H1 (cell line): ENCODE measurements around the gene FGB. TPM values are rescaled to one million over a fixed set of nuclear protein-coding genes. Genes with fewer than 3 reads are reported as not detected.

Experiments
- CTCF ChIA-PET: fragments of 300-600 bp; sonication (Branson Sonifier 250); formaldehyde crosslinking; loops from one replicate; lab custom pipeline; 2021; ENCODE audit not compliant: partially characterized antibody; lab: Charles Lee
- POLR2A ChIA-PET: fragments of 300-600 bp; sonication (Branson Sonifier 250); formaldehyde crosslinking; loops from one replicate; lab custom pipeline; 2021; ENCODE audit warnings: inconsistent platforms; ENCODE audit not compliant: partially characterized antibody; lab: Charles Lee
- DNase-seq, 2 experiments: peaks; one replicate each; pipeline versions ENCODE4 v3.0.0 to v3.0.0-alpha.2; 2010 to 2022; ENCODE audit warnings: low spot score in 2 of 2, low read depth in 1 of 2, mixed read lengths in 1 of 2
- FAIRE-seq: peaks from 2 replicates; lab custom pipeline; 2011; peaks lifted over from hg19 to GRCh38; lab: Jason Lieb, UNC
- H2AFZ ChIP-seq: 2 replicates; pipeline ENCODE4 v1.8.1; 2012; ENCODE audit warnings: low read length, inconsistent platforms
- H2AK5ac ChIP-seq: 2 replicates; pipeline ENCODE4 v1.6.1; 2013; ENCODE audit warnings: low read depth, low read length
- H2BK120ac ChIP-seq: replicated peaks from 2 replicates; pipeline ENCODE3; 2013; ENCODE audit warnings: low read depth, low read length, inconsistent platforms
- H2BK12ac ChIP-seq: 2 replicates; pipeline ENCODE4 v1.6.1; 2013; ENCODE audit warnings: low read depth, low read length
- H2BK15ac ChIP-seq: 2 replicates; pipeline ENCODE4 v1.6.1; 2013; ENCODE audit warnings: low read length
- H2BK20ac ChIP-seq: 2 replicates; pipeline ENCODE4 v1.6.1; 2013; ENCODE audit warnings: low read length
- H2BK5ac ChIP-seq: 2 replicates; pipeline ENCODE4 v1.6.1; 2013; ENCODE audit warnings: low read depth, low read length
- H3K14ac ChIP-seq: 2 replicates; pipeline ENCODE4 v1.6.1; 2013; ENCODE audit warnings: inconsistent platforms; ENCODE audit not compliant: insufficient read length
- H3K18ac ChIP-seq: 2 replicates; pipeline ENCODE4 v1.6.1; 2013; ENCODE audit warnings: low read length; ENCODE audit errors: extremely low read depth
- H3K23ac ChIP-seq: 2 replicates; pipeline ENCODE4 v1.6.1; 2013; ENCODE audit warnings: inconsistent platforms; ENCODE audit not compliant: insufficient read length
- H3K23me2 ChIP-seq: 2 replicates; pipeline ENCODE4 v1.6.1; 2013; ENCODE audit warnings: low read depth, low read length
- H3K27ac ChIP-seq: 2 replicates; pipeline ENCODE4 v1.6.1; 2011; ENCODE audit warnings: low read depth, low read length, inconsistent platforms
- H3K27me3 ChIP-seq, 4 experiments: replicated peaks in 1 of 4; 1 replicate in 1 of 4; 2 replicates in 3 of 4; pipeline versions ENCODE4 v1.6.1 to v1.8.1; 2011 to 2013; ENCODE audit warnings: low read length in 3 of 4, mild to moderate bottlenecking in 3 of 4, inconsistent platforms in 2 of 4, mixed read lengths in 2 of 4, moderate library complexity in 1 of 4; ENCODE audit not compliant: control insufficient read depth in 3 of 4, insufficient read depth in 3 of 4; ENCODE audit errors: extremely low read depth in 1 of 4
- H3K36me3 ChIP-seq, 4 experiments: 2 replicates each; pipeline versions ENCODE4 v1.6.1 to v1.8.1; 2011 to 2013; ENCODE audit warnings: mild to moderate bottlenecking in 4 of 4, low read length in 3 of 4, moderate library complexity in 2 of 4, control low read depth in 1 of 4, inconsistent platforms in 1 of 4; ENCODE audit not compliant: insufficient read depth in 4 of 4, control insufficient read depth in 2 of 4
- H3K4ac ChIP-seq: replicated peaks from 2 replicates; pipeline ENCODE3; 2013; ENCODE audit warnings: low read length, low read depth, mixed read lengths, inconsistent platforms; ENCODE audit not compliant: insufficient read length
- H3K4me1 ChIP-seq, 4 experiments: replicated peaks in 1 of 4; 1 replicate in 1 of 4; 2 replicates in 3 of 4; pipeline versions ENCODE4 v1.6.1 to v1.8.1; 2011 to 2013; ENCODE audit warnings: low read length in 3 of 4, inconsistent platforms in 2 of 4, mixed read lengths in 1 of 4; ENCODE audit not compliant: insufficient read depth in 4 of 4, control insufficient read depth in 3 of 4
- H3K4me2 ChIP-seq, 2 experiments: 2 replicates each; pipeline versions ENCODE4 v1.6.1 to v1.8.1; 2011 to 2013; ENCODE audit warnings: low read depth in 2 of 2, low read length in 2 of 2, control low read depth in 1 of 2, inconsistent platforms in 1 of 2, mild to moderate bottlenecking in 1 of 2; ENCODE audit not compliant: insufficient read depth in 1 of 2
- H3K4me3 ChIP-seq, 4 experiments: fragments of 200-600, 300-600 bp in 1 of 4; sonication (generic), shearing (Covaris generic), sonication (Bioruptor Twin) in 1 of 4; 2 replicates each; pipeline versions ENCODE4 v1.5.1 to v1.8.1; 2011 to 2016; ENCODE audit warnings: low read length in 4 of 4, low read depth in 3 of 4, control low read depth in 2 of 4, inconsistent platforms in 2 of 4, mild to moderate bottlenecking in 2 of 4, mixed read lengths in 1 of 4, moderate library complexity in 1 of 4; ENCODE audit not compliant: insufficient read depth in 2 of 4; ENCODE audit errors: extremely low read depth in 1 of 4
- H3K56ac ChIP-seq: replicated peaks from 2 replicates; pipeline ENCODE3; 2013; ENCODE audit warnings: low read depth, mild to moderate bottlenecking, mixed read lengths, low read length, inconsistent platforms; ENCODE audit not compliant: insufficient read length
- H3K79me1 ChIP-seq: 2 replicates; pipeline ENCODE4 v1.6.1; 2013; ENCODE audit warnings: low read depth, low read length, control low read depth
- H3K79me2 ChIP-seq, 2 experiments: 2 replicates each; pipeline versions ENCODE4 v1.6.1 to v1.8.1; 2012 to 2013; ENCODE audit warnings: low read length in 2 of 2, mild to moderate bottlenecking in 2 of 2, inconsistent platforms in 1 of 2; ENCODE audit not compliant: insufficient read depth in 2 of 2, control insufficient read depth in 1 of 2
- H3K9ac ChIP-seq, 4 experiments: replicated peaks in 1 of 4; 1 replicate in 1 of 4; 2 replicates in 3 of 4; pipeline versions ENCODE4 v1.6.1 to v1.8.1; 2011 to 2013; ENCODE audit warnings: low read depth in 3 of 4, low read length in 3 of 4, control low read depth in 2 of 4, mild to moderate bottlenecking in 2 of 4, moderate library complexity in 2 of 4, inconsistent platforms in 1 of 4; ENCODE audit errors: extremely low read depth in 1 of 4
- H3K9me3 ChIP-seq, 2 experiments: 2 replicates each; pipeline versions ENCODE4 v1.6.1 to v1.8.1; 2012 to 2013; ENCODE audit warnings: mild to moderate bottlenecking in 2 of 2, moderate library complexity in 2 of 2, control low read depth in 1 of 2, inconsistent platforms in 1 of 2, low read depth in 1 of 2, low read length in 1 of 2, mixed read lengths in 1 of 2; ENCODE audit not compliant: insufficient read depth in 2 of 2
- H4K20me1 ChIP-seq, 2 experiments: replicated peaks in 1 of 2; 2 replicates each; pipeline versions ENCODE3 to v1.8.1; 2011 to 2013; ENCODE audit warnings: inconsistent platforms in 2 of 2, low read length in 2 of 2, mild to moderate bottlenecking in 1 of 2; ENCODE audit not compliant: insufficient read depth in 2 of 2, control insufficient read depth in 1 of 2
- H4K5ac ChIP-seq: 2 replicates; pipeline ENCODE4 v1.6.1; 2013; ENCODE audit warnings: low read length, low read depth, mixed read lengths, inconsistent platforms; ENCODE audit not compliant: insufficient read length
- H4K8ac ChIP-seq: 2 replicates; pipeline ENCODE4 v1.8.0; 2013; ENCODE audit warnings: mild to moderate bottlenecking, moderate library complexity, low read length, inconsistent platforms; ENCODE audit not compliant: insufficient read depth; ENCODE audit errors: extremely low read depth
- H4K91ac ChIP-seq: replicated peaks from 2 replicates; pipeline ENCODE3; 2013; ENCODE audit warnings: low read length, mixed read lengths, inconsistent platforms; ENCODE audit not compliant: insufficient read length
- WGBS, 2 experiments: shearing (Covaris generic) in 1 of 2; methylation state at CpG; one replicate each; pipeline versions ENCODE4 v1.1.6 to v1.1.7; 2013 to 2015; ENCODE audit warnings: low lambda C conversion rate in 2 of 2, mixed read lengths in 2 of 2, inconsistent platforms in 1 of 2, low coverage in 1 of 2, missing lambda C conversion rate in 1 of 2; ENCODE audit not compliant: insufficient replicate concordance in 2 of 2, insufficient coverage in 1 of 2, insufficient read length in 1 of 2; ENCODE audit errors: extremely low coverage in 1 of 2, missing lambda C conversion rate in 1 of 2; 5-methylcytosine and 5-hydroxymethylcytosine counted together
- polyA plus RNA-seq, 7 experiments: library from polyadenylated mRNA; depleted of rRNA in 3 of 7; stranded (reverse) in 5 of 7; unstranded in 2 of 7; fragments of >200 nt in 5 of 7; fragments of 200-250 nt in 2 of 7; gene quantifications; 1 replicate in 5 of 7; 2 replicates in 1 of 7; 4 replicates in 1 of 7; pipeline versions ENCODE4 v1.2.1 to v1.2.3, GENCODE V29; 2011 to 2013; ENCODE audit warnings: missing spikeins in 2 of 7, mixed read lengths in 2 of 7
- total RNA-seq: library from RNA; stranded (reverse); fragmentation: NEBNext Ultra II Directional; extraction: Animal tissue kit (Norgen Biotek cat#: 25700); gene quantifications from 2 replicates; pipeline ENCODE4 v1.2.1, GENCODE V29; 2021

Gene FGB
- total and polyA plus RNA-seq, 2 of the 8 experiments (the other 6 are each of a cell fraction or from before 2014, with no cell fraction given), result not detected

GRCh38 chr4:154574311-154574710 lies 11.5 kb downstream of the FGB start:
- DNase-seq, result no peak
- H3K27ac ChIP-seq, result no peak overlapping the region
- no peak overlapping the region for H4K91ac ChIP-seq
- H3K4ac ChIP-seq, result no peak overlapping the region
- no peaks in the 10 kb centered on the region for H3K4me1 ChIP-seq
- no peak overlapping the region for H4K5ac ChIP-seq
- 94% methylated on average over 3 of the region's 3 CpGs; no CpG with 5 or more reads in 1 of the 2 experiments for WGBS, 2 experiments
- ChIA-PET CTCF (interaction anchor here (0.5 to 2.8 kb wide), 7 partner anchors 9 to 64 kb away, joined by 3 to 14 read pairs (median 5); no protein-coding TSS in a partner anchor), POLR2A (no interaction called here)
- H3K56ac ChIP-seq, result no peak overlapping the region
- no peaks in the 10 kb centered on the region for H3K23me2 ChIP-seq
- no peak overlapping the region for H2BK20ac ChIP-seq
- H2BK5ac ChIP-seq, result no peak overlapping the region
- no peak overlapping the region for H3K9ac ChIP-seq
- no peaks in the 10 kb centered on the region for H3K79me1 ChIP-seq
- H2BK12ac ChIP-seq, result no peak overlapping the region
- no peak overlapping the region for H2AFZ ChIP-seq
- H3K27me3 ChIP-seq, result no peaks in the 10 kb centered on the region
- H3K14ac ChIP-seq, result no peak overlapping the region
- no peak overlapping the region for H2BK120ac ChIP-seq
- no peaks in the 10 kb centered on the region for H3K79me2 ChIP-seq
- no peak overlapping the region for H3K4me3 ChIP-seq
- no peaks in the 10 kb centered on the region for H3K9me3 ChIP-seq
- no peak overlapping the region for H3K4me2 ChIP-seq
- no peaks in the 10 kb centered on the region for H3K36me3 ChIP-seq
- no peak overlapping the region for H2BK15ac ChIP-seq
- no peak overlapping the region for H3K23ac ChIP-seq
- H2AK5ac ChIP-seq, result no peak overlapping the region
- no peak overlapping the region for H3K18ac ChIP-seq
- no peaks in the 10 kb centered on the region for H4K20me1 ChIP-seq
- no peak for FAIRE-seq
- H4K8ac ChIP-seq, result no peak overlapping the region
